ENCODE data around the gene KDM2A.

Gene KDM2A

GRCh38 chr11:67264877-67265632 is 146.0 kb downstream of the KDM2A start:
- Histone ChIP-seq H3K9me3 (replicated peaks in 1 of 2; ENCODE audit: control insufficient read depth in 2 of 2, insufficient read depth in 1 of 2, low read depth in 1 of 2, low read length in 2 of 2) (no peaks in the 10 kb centered on the region), H2BK5ac (ENCODE audit: low read length) (no peak overlapping the region), H3K79me1 (ENCODE audit: low read depth, low read length) (peaks cover 16% of the 10 kb centered on the region), H3K4ac (ENCODE audit: low read length) (no peak overlapping the region), H3K18ac (ENCODE audit: low read length) (no peak overlapping the region), H3K14ac (ENCODE audit: low read length) (no peak overlapping the region), H2AFZ (ENCODE audit: low read length) (no peak overlapping the region), H3K36me3 (replicated peaks in 1 of 2; ENCODE audit: control insufficient read depth in 2 of 2, insufficient read depth in 2 of 2, low read length in 2 of 2) (peaks cover 7 to 22% of the 10 kb centered on the region in 2 donors), H3K9ac (ENCODE audit: low read depth, low read length, poor library complexity) (no peak overlapping the region), H3K23ac (ENCODE audit: low read depth, low read length, poor library complexity) (no peak overlapping the region), H3K27me3 (ENCODE audit: control insufficient read depth in 3 of 3, insufficient read depth in 3 of 3, low read depth in 1 of 3, low read length in 3 of 3) (peaks cover 0 to 20% (median 0%) of the 10 kb centered on the region in 3 experiments), H3K4me1 (ENCODE audit: control insufficient read depth in 2 of 2, insufficient read depth in 1 of 2, low read depth in 1 of 2, low read length in 2 of 2) (peaks cover 16 to 33% of the 10 kb centered on the region in 2 donors), H2BK12ac (ENCODE audit: low read length) (no peak overlapping the region), H3K27ac (replicated peaks; ENCODE audit: low read length) (no peak overlapping the region), H2BK15ac (ENCODE audit: low read length) (no peak overlapping the region), H3K4me2 (ENCODE audit: insufficient read depth, low read length, poor library complexity, severe bottlenecking) (no peak overlapping the region), H2AK5ac (ENCODE audit: low read depth, low read length) (no peak overlapping the region), H3K4me3 (ENCODE audit: low read length in 2 of 2) (no peak overlapping the region), H2BK120ac (ENCODE audit: low read depth, low read length) (no peak overlapping the region), H4K91ac (ENCODE audit: low read depth, low read length, poor library complexity) (no peak overlapping the region), H4K8ac (ENCODE audit: low read depth, low read length) (no peak overlapping the region)
- no peak for DNase-seq (ENCODE audit: low spot score)
- WGBS, 2 donors (ENCODE audit: extremely low coverage in 2 of 2, insufficient read length in 2 of 2, insufficient replicate concordance in 1 of 2) = no CpG with 5 or more reads among the region's 7 CpGs

GRCh38 chr11:67265633-67266448 is 146.8 kb downstream of the KDM2A start:
- Histone ChIP-seq H3K4me1 (ENCODE audit: control insufficient read depth in 2 of 2, insufficient read depth in 1 of 2, low read depth in 1 of 2, low read length in 2 of 2) (peaks cover 24 to 41% of the 10 kb centered on the region in 2 donors), H3K14ac (ENCODE audit: low read length) (no peak overlapping the region)
- no CpG with 5 or more reads among the region's 54 CpGs for WGBS, 2 donors (ENCODE audit: extremely low coverage in 2 of 2, insufficient read length in 2 of 2, insufficient replicate concordance in 1 of 2)

DNA sequence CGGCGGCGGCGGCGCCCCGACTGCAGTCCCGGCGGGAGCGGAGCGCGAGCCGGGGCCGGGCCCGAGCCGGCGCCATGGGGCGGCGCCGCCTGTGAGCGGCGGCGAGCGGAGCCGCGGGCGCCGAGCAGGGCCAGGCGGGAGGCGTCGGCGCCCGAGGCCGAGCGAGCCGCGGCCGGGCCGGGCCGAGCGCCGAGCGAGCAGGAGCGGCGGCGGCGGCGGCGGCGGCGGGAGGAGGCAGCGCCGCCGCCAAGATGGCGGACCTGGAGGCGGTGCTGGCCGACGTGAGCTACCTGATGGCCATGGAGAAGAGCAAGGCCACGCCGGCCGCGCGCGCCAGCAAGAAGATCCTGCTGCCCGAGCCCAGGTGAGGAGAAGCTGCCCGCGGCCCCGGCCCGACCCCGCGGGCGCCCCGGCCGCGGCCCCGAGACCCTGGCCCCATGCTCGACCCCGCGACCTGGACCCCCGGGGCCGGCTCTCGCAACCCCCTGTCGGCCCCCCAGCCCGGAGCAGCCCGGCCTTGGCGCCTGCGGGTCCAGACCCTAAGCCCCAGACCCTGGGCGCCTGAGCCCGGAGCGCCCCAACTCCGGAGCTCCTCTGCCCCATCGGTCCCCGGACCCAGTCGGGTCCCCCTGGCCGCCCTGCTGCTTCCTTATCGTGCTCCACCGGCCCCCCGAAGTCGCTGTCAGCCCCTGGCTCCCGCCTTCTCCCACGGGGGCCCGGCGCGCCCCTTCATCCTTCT is 147.6 kb downstream of the KDM2A start, which contains the start of gene GRK2:
Gene GRK2 (plus strand): TSS at position 25 of the 739 bp plus-strand sequence. CDS start 227 bp downstream, at position 252.
- no peaks in the 10 kb centered on the region for H3K9me3 ChIP-seq (replicated peaks in 1 of 2; ENCODE audit: control insufficient read depth in 2 of 2, insufficient read depth in 1 of 2, low read depth in 1 of 2, low read length in 2 of 2)

More at GRCh38 chr11:67265633-67266448, 146.8 kb downstream of the KDM2A start:
- Histone ChIP-seq H4K8ac (ENCODE audit: low read depth, low read length) (no peak overlapping the region), H3K18ac (ENCODE audit: low read length) (no peak overlapping the region), H2BK12ac (ENCODE audit: low read length) (no peak overlapping the region), H2BK15ac (ENCODE audit: low read length) (no peak overlapping the region), H3K4me2 (ENCODE audit: insufficient read depth, low read length, poor library complexity, severe bottlenecking) (no peak overlapping the region), H4K91ac (ENCODE audit: low read depth, low read length, poor library complexity) (no peak overlapping the region), H3K9ac (ENCODE audit: low read depth, low read length, poor library complexity) (no peak overlapping the region), H3K36me3 (replicated peaks in 1 of 2; ENCODE audit: control insufficient read depth in 2 of 2, insufficient read depth in 2 of 2, low read length in 2 of 2) (peaks cover 7 to 22% of the 10 kb centered on the region in 2 donors), H2AK5ac (ENCODE audit: low read depth, low read length) (no peak overlapping the region), H2BK120ac (ENCODE audit: low read depth, low read length) (no peak overlapping the region), H3K4me3 (ENCODE audit: low read length in 2 of 2) (peak overlapping the region in 1 of 2 donors; percentile 73), H3K4ac (ENCODE audit: low read length) (no peak overlapping the region), H3K23ac (ENCODE audit: low read depth, low read length, poor library complexity) (no peak overlapping the region), H3K9me3 (replicated peaks in 1 of 2; ENCODE audit: control insufficient read depth in 2 of 2, insufficient read depth in 1 of 2, low read depth in 1 of 2, low read length in 2 of 2) (no peaks in the 10 kb centered on the region), H3K79me1 (ENCODE audit: low read depth, low read length) (peaks cover 16% of the 10 kb centered on the region), H2BK5ac (ENCODE audit: low read length) (no peak overlapping the region), H3K27ac (replicated peaks; ENCODE audit: low read length) (no peak overlapping the region), H2AFZ (ENCODE audit: low read length) (peak overlapping the region; percentile 85), H3K27me3 (ENCODE audit: control insufficient read depth in 3 of 3, insufficient read depth in 3 of 3, low read depth in 1 of 3, low read length in 3 of 3) (peaks cover 0 to 20% (median 0%) of the 10 kb centered on the region in 3 experiments)
- DNase-seq (ENCODE audit: low spot score) = peak; percentile 70

More for the DNA sequence above, 147.6 kb downstream of the KDM2A start, which contains the start of gene GRK2:
- peaks cover 0 to 19% (median 0%) of the 10 kb centered on the region in 3 experiments for H3K27me3 ChIP-seq (ENCODE audit: control insufficient read depth in 3 of 3, insufficient read depth in 3 of 3, low read depth in 1 of 3, low read length in 3 of 3)
- no peak within 1 kb of the TSS for H4K8ac ChIP-seq (ENCODE audit: low read depth, low read length)
- peak within 1 kb of the TSS; percentile 6 for H3K23ac ChIP-seq (ENCODE audit: low read depth, low read length, poor library complexity)
- no peak within 1 kb of the TSS for H2BK120ac ChIP-seq (ENCODE audit: low read depth, low read length)
- H3K4me3 ChIP-seq (ENCODE audit: low read length in 2 of 2) = peak within 1 kb of the TSS; percentile 73 to 89
- peaks cover 7 to 22% of the 10 kb centered on the region in 2 donors for H3K36me3 ChIP-seq (replicated peaks in 1 of 2; ENCODE audit: control insufficient read depth in 2 of 2, insufficient read depth in 2 of 2, low read length in 2 of 2)
- peak within 1 kb of the TSS; percentile 52 for H3K9ac ChIP-seq (ENCODE audit: low read depth, low read length, poor library complexity)
- no peak within 1 kb of the TSS for H3K27ac ChIP-seq (replicated peaks; ENCODE audit: low read length)
- H3K79me1 ChIP-seq (ENCODE audit: low read depth, low read length) = peaks cover 16% of the 10 kb centered on the region
- H3K4me1 ChIP-seq (ENCODE audit: control insufficient read depth in 2 of 2, insufficient read depth in 1 of 2, low read depth in 1 of 2, low read length in 2 of 2) = peaks cover 25 to 44% of the 10 kb centered on the region in 2 donors
- H3K14ac ChIP-seq (ENCODE audit: low read length) = no peak within 1 kb of the TSS
- no peak within 1 kb of the TSS for H3K4ac ChIP-seq (ENCODE audit: low read length)
- H2BK15ac ChIP-seq (ENCODE audit: low read length) = no peak within 1 kb of the TSS
- H2BK12ac ChIP-seq (ENCODE audit: low read length) = no peak within 1 kb of the TSS
- peak within 1 kb of the TSS; percentile 74 for H3K4me2 ChIP-seq (ENCODE audit: insufficient read depth, low read length, poor library complexity, severe bottlenecking)
- H4K91ac ChIP-seq (ENCODE audit: low read depth, low read length, poor library complexity) = no peak within 1 kb of the TSS
- DNase-seq (ENCODE audit: low spot score) = no peak
- no peak within 1 kb of the TSS for H2BK5ac ChIP-seq (ENCODE audit: low read length)
- no CpG with 5 or more reads among the region's 103 CpGs for WGBS, 2 donors (ENCODE audit: extremely low coverage in 2 of 2, insufficient read length in 2 of 2, insufficient replicate concordance in 1 of 2)
- H2AFZ ChIP-seq (ENCODE audit: low read length) = peak within 1 kb of the TSS; percentile 85
- H3K18ac ChIP-seq (ENCODE audit: low read length) = peak within 1 kb of the TSS; percentile 95
- H2AK5ac ChIP-seq (ENCODE audit: low read depth, low read length) = peak within 1 kb of the TSS; percentile 28
